ENCODE data around the gene FGFR2.

The FGFR2 gene

DNA sequence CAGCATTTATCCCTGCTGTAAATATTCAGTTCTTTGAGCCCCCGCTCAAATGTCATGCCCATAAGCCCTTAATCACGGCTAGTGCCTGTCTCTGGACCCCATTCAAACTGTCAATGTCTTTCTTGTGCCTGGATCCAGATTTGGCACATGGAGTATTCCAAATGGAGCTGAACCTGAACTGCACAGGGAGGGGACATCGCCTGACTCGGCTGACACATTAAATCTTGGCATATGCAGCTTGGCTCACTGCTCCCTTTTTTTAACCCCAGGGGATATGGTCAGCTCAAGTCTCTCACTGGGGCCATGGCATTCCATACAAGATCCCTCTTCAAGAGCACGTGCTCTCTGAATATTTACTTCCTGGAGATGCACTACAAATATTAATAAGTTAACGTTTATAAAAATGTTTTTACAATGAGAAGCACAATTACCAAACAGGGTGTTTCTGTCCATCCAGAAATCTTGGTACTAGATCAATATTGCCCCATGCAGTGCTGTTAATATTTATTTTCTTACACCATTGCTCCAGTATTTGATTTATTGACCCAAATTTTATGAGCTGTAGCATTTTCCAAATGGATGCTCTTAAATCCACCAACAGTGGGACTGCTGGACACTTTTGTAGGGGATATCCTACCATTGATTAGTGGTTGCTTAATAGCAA is 57.4 kb downstream of the FGFR2 start:
- no peak overlapping the region for H3K4me3 ChIP-seq (ENCODE audit: low read depth, low read length)
- in situ Hi-C loops (cut with HindIII; ENCODE audit: low sequenced_read_pairs), result no loop called here
- DNase-seq (ENCODE audit: low read depth, low spot score), result no peak
- TF ChIP-seq, protein P1, sequence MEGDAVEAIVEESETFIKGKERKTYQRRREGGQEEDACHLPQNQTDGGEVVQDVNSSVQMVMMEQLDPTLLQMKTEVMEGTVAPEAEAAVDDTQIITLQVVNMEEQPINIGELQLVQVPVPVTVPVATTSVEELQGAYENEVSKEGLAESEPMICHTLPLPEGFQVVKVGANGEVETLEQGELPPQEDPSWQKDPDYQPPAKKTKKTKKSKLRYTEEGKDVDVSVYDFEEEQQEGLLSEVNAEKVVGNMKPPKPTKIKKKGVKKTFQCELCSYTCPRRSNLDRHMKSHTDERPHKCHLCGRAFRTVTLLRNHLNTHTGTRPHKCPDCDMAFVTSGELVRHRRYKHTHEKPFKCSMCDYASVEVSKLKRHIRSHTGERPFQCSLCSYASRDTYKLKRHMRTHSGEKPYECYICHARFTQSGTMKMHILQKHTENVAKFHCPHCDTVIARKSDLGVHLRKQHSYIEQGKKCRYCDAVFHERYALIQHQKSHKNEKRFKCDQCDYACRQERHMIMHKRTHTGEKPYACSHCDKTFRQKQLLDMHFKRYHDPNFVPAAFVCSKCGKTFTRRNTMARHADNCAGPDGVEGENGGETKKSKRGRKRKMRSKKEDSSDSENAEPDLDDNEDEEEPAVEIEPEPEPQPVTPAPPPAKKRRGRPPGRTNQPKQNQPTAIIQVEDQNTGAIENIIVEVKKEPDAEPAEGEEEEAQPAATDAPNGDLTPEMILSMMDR (IDR thresholded peaks at IDR 0.05; ENCODE audit: low read depth, low read length), result no peak

DNA sequence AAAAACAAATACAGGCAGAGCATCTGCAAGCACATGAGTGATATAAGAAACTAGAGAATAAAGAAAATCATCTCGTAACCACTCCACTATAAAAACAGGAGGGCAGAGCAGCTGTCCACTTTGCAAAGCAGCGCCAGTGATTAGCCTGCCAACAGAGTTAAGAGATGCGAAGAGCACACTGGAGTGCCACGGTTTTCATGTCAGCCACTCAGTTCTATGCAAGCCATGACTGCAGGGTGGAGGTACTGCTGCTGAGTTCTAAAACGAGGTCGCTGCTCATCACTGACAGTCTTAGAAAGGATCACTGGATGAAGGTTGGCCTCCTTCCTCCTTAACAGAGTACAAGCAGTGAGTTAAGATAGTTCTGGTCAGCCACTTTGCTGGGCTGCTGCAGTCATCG is 58.5 kb downstream of the FGFR2 start:
- in situ Hi-C loops (cut with HindIII; ENCODE audit: low sequenced_read_pairs), result no loop called here
- DNase-seq (ENCODE audit: low read depth, low spot score), result no peak
- no peak overlapping the region for H3K4me3 ChIP-seq (ENCODE audit: low read depth, low read length)
- TF ChIP-seq, protein P1 (IDR thresholded peaks at IDR 0.05; ENCODE audit: low read depth, low read length), result no peak

DNA sequence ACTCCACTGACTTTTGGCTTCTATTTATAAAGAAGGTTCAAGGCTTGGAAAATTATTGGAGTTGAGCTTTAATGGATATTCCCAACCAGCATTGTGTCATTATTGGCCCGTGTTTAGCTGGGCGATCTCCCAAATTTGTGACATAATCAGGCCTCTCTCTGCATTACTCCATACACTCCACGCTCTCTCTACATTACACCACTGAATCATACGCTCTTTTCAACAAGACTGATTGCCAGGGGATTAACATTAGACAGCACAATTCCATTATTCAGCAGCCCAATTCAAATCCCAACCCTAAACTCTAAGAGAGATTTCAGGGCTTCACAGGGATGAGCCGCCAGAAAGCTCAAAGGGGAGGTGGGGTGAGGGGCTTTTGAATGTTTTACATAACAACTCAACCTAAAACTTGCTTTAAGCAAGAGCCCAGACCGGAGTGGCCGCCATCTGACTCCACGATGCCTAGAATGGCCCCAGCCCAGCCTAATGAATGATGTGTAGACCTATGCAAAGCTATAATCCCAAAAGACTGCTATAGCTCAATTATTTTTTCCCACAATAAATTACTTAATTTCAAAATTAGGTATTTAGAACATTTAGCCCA is 61.8 kb downstream of the FGFR2 start:
- TF ChIP-seq, protein P1 (IDR thresholded peaks at IDR 0.05; ENCODE audit: low read depth, low read length), result no peak
- H3K4me3 ChIP-seq (ENCODE audit: low read depth, low read length), result no peak overlapping the region
- DNase-seq (ENCODE audit: low read depth, low spot score), result no peak
- in situ Hi-C loops (cut with HindIII; ENCODE audit: low sequenced_read_pairs), result no loop called here

DNA sequence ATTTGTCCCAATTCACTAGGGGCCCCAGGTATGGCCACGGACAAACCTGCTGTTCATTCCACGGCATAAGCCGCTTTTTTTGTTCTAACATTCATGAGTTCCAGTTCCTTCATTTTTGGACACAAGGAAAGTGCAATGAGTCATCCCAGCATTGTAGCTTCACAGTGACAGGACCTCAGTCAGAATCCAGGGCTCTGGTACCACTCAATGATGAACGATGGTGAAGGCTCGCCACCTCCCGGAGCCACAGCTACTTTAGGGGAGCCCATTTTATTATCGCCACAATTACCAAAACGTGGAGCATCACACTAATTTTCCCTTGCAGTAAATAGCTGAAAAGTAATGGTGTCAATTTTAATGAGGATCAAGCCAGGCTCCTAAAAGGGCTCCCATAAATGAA is 62.9 kb downstream of the FGFR2 start:
- in situ Hi-C loops (cut with HindIII; ENCODE audit: low sequenced_read_pairs), result no loop called here
- TF ChIP-seq, protein P1 (IDR thresholded peaks at IDR 0.05; ENCODE audit: low read depth, low read length), result no peak
- DNase-seq (ENCODE audit: low read depth, low spot score), result no peak
- H3K4me3 ChIP-seq (ENCODE audit: low read depth, low read length), result no peak overlapping the region

DNA sequence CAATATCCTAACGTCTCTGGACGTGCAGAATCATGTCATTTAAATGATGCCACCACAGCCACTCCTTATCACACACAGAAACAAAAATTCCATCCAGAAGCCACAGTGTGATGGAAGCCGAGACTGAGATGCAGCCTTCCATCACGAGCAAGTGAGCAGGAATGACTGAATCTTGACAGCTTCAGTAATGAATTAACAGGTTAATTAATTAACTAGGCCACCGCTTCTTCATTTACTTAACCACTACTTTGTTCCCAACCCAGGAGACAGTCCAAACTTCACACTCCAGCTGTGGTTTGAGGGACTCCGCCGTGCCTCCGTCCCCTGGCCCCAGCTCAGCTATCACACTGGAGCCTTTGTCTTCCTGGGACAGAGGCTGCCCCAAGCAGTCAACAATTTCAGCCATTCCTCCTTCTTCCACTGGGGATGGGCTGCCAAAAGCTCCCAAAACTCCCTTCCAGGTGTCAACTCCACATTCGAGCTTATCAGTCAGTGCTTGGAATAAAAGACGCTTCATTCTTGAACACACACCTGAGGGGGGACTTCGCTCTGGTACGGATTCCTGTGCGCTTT is 65.9 kb downstream of the FGFR2 start:
- TF ChIP-seq, protein P1 (IDR thresholded peaks at IDR 0.05; ENCODE audit: low read depth, low read length), result no peak
- H3K4me3 ChIP-seq (ENCODE audit: low read depth, low read length), result no peak overlapping the region
- no peak for DNase-seq (ENCODE audit: low read depth, low spot score)
- in situ Hi-C loops (cut with HindIII; ENCODE audit: low sequenced_read_pairs), result no loop called here

DNA sequence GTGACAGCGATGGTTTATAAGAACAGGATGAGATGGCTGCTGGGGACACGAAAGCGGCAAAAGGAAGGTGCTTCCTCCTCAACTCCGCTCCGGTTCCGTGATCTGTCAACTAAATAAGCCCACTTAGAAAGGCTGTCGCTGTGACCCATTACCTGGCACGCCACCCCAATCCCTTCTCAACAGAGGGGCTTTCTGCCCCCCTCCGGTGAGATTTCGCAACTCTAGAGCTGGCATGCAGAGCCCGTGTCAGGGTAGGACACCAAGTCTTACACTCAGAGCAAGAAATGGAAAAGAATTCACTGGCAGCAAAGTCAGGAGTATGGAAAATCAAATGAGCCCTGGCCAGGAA is 66.4 kb downstream of the FGFR2 start:
- no peak for DNase-seq (ENCODE audit: low read depth, low spot score)
- in situ Hi-C loops (cut with HindIII; ENCODE audit: low sequenced_read_pairs), result no loop called here
- H3K4me3 ChIP-seq (ENCODE audit: low read depth, low read length), result no peak overlapping the region
- TF ChIP-seq, protein P1 (IDR thresholded peaks at IDR 0.05; ENCODE audit: low read depth, low read length), result no peak
